ENCODE measurements around the gene BIRC7. TPM values are rescaled to one million over a fixed set of nuclear protein-coding genes. Genes with fewer than 3 reads are reported as not detected.

BIRC7 gene, protein sequence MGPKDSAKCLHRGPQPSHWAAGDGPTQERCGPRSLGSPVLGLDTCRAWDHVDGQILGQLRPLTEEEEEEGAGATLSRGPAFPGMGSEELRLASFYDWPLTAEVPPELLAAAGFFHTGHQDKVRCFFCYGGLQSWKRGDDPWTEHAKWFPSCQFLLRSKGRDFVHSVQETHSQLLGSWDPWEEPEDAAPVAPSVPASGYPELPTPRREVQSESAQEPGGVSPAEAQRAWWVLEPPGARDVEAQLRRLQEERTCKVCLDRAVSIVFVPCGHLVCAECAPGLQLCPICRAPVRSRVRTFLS
- not detected in 2 replicates for total RNA-seq

DNA sequence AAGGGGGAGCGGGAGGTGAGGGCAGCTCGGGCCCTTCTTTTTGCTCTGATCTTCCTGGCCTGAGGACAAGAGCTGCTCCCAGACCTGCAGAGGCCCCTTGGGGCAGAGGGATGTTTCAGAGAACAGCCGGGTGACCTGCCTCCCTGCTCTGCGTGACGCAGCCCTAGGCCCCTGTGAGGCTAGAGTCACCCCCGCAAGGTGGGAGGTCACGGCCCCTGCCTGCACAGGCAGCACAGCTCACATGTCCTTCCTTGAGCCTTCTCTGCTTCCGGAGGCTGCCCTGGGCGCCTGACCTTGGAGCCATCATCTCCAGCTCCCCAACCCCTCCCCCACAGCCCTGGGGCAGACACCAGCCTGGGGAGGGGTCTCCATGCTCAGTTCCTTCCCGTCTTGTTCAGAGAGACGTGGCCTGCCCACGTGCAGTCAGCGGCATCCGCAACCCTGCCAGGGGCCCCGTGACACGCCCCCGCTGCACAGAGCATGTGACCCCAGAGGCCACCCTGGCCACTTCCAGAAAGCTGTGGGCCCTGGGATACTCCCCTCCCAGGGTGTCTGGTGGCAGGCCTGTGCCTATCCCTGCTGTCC is at the start of gene BIRC7:
TSS of gene BIRC7 (plus strand) at position 507 of the 585 bp plus-strand sequence. CDS start 192 bp downstream, outside the sequence.
- intact Hi-C loops (cut with micrococcal nuclease): no loop called here

DNA sequence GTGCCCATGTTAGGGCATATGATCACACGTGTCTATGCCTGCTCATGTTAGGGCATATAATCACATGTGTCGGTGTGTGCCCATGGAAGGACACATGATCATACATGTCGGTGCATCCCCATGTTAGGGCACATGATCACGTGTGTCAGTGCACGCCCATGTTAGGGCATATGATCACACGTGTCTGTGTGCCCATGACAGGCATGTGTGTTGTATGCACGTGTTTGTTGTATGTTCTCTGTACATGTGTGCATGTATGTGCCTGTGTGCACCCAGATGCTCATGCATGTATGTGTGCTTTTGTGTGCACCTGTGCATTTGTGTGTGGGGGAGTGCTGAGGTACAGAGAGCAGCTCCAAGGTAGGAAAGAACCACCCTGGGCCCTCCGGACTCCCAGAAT is 49.6 kb upstream of the BIRC7 start:
- intact Hi-C loops (cut with micrococcal nuclease): no loop called here

DNA sequence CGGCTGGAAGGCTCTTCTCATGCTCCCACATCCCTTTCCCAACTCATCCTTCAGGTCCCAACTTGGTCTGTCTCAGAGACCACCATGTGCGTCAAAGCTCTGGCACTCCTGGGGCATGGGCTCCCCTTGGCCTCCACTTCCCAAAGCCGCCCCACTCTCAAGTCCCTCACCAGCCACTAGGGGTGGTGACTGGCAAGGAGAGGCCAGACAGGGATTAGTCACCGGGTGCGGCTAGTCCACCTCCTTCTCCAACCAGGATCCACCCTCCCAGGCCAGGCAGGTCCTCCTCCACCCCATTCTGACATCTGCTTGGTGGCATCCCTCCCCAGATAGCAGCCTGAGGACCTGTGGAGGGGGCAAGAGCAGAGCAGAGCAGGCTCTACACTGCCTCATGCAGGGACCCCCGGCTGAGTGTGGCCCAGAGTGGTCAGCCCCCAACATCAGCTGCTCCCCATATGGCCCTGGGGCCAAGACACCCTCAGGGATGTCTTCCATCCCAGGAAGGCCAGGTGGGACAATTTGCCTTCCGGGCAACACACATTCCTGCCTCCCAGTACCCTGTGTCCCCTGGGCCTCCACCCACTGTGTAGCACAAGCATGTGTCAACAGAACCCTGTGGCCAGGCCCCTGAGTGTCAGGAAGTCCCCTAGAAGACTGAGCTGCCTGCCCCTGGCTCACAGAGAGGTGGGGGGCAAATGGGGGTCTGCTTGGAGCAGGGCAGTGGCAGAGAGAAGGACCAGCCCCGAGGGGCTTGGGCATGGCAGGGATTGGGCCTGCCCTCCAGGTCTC is 49.0 kb upstream of the BIRC7 start:
- intact Hi-C loops (cut with micrococcal nuclease): no loop called here

DNA sequence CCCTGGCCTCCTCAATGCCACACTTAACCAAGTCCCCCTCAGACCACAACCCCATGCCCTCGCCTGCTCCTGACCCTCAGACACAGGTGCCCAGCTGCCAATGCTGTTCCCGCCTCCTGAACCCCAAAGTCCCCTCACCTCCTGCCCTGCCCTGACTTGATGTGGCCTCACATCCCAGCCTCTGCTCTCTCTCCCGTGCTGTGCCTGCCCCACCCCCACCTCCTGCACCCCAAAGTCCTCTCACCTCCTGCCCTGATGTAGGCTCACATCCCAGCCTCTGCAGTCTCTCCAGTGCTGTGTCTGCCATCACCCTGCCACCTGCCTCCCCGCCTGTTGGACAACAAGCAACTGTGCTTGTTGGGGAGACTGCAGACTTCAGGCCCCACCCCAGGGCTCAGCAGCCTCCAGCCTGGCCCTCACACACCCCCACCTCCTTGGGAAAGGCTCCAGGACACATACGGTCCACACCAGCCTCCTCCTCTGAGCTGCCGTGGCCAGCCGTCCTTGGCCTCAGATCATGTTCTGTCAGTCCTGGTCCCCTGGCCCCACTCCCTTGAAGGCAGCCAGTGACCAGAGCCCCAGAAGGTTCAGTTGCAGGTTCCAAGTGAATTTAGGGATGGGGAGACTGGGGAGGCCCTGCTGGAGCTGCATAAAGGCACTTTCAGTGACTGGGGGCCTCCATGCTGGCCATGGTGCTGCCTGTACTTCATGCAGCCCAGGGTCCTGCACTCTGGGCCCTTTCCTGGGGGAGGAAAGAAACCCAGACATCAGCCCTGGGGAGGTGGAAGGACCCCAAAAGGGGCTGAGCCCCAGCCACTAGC is 48.2 kb upstream of the BIRC7 start:
- intact Hi-C loops (cut with micrococcal nuclease): no loop called here

DNA sequence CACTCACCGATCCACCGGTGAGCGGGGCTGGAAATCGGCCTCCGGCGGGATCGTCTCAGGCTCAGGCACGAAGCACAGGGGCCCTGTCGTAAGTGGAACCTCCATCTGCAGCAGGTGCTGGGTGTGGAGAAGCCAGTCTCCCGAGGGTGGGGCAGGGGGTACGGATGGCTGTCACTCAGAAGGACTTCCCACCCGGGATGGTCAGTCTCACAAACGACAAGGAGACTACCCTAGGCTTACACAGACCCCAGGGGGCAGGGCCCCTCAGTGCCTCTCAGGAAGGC is 47.6 kb upstream of the BIRC7 start:
- intact Hi-C loops (cut with micrococcal nuclease): no loop called here

DNA sequence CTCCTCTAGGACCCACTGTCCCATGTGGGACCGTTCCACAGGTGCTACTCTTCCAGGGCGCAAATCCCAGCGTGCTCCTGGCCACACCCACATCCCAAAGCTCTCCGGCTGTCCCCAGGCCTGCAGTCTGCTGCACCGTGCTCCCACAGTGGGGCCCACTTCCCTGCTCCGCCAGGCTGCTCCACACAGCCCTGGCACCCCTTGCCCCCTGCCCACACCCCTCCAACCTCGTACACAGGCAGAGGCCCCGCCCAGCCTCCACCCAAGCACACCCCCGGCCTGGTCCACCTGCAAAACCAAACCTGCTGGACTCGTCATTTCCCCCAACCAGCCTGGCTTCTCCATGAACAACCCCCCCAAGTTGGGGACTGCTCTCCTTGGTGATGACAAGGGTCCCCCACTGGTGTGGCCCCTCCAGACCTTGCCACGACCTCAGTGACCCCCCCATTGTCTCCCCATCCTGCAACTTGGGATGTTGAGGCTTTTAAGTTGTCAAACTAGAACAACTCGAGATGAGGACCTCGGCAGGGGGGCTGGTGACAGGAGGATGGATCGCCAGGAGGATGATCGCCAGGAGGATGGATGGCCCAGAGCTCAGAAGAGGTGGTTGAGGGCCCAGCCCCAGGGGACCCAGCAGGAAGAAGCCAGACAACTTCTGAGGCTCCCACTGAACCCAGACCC is 46.9 kb upstream of the BIRC7 start:
- intact Hi-C loops (cut with micrococcal nuclease): no loop called here

DNA sequence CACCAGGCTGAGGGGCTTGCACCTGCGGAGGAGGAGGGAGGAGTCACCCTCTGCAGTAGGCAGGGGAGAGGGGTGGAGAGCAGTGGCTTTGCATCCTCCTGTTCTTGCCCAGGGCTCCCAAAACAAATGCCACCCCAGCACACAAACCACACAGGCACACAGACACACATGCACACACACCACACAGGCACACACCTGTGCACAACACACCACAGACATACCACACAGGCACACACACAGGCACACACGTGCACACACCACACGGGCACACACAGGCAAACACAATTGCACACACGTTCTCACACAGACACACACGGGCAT is 46.4 kb upstream of the BIRC7 start:
- intact Hi-C loops (cut with micrococcal nuclease): no loop called here

DNA sequence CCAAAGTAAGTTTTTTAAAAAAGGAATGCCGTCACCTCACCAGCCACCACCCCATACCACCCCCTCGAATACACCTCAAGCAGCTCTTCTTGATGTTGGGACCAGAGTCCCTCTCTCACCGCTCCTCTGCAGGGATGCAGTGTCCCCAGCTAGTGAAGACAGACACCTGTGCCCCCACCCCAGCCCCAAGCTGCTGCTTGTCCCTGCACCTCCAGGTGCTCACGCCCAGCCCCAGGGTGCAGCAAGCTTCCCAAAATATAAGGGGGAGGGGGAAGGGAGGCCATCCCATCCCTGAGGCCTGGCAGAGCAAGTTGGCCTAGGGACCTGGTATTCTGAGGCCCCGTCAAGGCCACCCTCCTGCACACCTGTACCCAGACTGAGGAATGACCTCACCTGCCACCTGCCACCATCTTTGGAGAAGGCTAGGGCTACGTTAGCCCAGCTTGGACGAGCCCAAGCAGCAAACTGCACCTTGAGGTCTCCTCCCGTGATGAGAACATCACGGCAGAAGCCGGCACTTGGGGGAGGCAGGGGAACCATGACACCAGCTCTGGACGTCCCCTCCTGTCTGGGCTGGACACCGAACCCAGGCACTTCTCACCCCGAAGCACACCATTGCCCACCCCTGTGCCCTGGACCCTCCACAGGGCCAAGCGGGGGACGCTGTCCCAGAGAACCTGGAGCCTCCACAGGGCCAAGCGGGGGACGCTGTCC is 45.7 kb upstream of the BIRC7 start:
- intact Hi-C loops (cut with micrococcal nuclease): no loop called here

DNA sequence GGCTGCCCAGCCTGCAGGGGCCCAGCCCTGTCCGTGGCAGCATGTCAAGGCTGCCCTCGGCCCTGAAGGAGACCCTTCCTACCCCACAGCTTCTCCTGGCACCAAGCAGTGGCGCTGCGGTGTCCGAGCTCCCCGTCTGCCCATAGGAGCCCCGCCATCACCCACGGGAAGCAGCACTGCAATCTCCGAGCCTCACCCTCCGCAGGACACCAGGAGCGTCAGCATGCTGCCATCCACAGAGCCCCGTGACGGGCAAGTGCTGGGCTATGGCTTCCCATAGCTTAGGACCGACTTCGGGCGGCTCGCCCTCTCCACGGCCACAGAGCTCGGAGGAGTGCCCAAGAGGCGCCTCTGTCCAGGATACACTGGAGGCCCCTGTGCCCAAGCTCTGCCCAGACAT is 44.9 kb upstream of the BIRC7 start:
- intact Hi-C loops (cut with micrococcal nuclease): no loop called here

DNA sequence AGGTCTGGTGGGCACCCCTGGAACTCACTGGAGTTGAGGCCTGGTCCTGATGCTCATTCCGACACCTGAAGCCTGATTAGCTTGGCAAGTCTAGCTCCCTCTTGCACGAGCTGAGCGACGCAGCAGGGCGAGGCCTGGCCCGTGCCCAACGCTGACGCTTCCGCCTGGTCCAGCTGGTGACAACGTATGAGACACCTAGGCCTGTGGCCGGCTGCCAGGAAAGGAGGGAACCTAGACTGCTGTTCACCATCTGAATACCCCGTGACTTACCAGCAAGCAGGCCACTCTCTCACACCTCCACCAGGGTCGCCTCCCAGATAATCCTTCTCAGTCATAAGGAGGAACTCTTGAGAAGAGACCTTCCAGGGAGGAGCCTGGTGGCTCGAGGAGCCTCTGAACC is 44.3 kb upstream of the BIRC7 start:
- intact Hi-C loops (cut with micrococcal nuclease): no loop called here

DNA sequence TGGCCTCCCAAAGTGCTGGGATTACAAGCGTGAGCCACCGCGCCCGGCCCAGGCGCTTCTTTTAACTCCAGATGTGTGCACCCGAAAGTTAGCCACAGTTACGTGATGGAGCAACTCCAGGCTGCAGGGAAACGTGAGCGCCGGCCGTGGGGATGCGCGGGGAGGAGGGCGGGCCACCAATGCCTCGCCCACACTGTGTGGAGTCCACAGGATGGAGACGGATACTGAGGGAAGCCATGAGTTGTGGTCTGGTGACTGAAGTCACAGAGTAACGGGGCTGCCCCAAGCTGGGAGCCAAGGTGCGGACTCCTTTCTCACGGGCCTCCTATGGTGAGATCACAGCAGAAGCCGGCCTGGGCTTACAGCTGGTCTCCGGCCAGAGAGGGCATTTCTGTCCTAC is 43.0 kb upstream of the BIRC7 start:
- intact Hi-C loops (cut with micrococcal nuclease): no loop called here

DNA sequence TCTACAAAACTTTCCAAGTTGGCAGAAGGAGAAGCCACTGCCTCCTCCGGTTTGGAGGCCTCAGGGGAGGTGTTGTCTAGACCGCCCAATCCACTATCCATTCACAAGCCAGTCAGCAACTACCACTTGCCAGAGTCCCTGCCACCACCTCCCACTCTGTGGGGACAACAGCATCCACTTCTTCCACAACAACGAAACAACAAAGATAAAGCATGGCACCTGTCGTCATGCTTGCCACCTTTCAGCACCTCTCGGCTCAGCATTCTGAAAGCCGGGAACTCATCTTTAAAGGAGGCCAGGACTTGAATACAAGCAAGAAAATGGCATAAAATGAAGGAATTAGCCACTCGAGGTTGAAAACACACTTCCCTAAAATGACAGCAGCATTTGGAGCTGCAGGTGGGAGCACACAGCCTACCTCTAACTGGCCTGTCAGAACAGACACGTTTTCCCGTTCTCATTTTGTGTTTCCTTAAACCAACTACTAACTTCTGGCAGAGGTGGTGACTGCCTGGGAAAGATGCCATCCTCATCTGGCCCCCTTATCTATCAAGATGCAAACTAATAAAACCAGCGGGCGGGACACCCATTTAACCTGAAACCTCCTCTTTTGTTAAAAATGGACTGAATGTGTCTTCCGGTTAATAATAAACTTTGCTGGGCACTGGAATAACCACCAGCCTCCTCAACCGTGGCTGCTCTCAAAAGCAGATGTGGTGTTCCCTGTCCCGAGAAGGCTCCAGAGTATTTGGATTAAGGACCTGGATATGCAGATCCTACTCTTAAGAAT is 41.5 kb upstream of the BIRC7 start:
- intact Hi-C loops (cut with micrococcal nuclease): no loop called here

DNA sequence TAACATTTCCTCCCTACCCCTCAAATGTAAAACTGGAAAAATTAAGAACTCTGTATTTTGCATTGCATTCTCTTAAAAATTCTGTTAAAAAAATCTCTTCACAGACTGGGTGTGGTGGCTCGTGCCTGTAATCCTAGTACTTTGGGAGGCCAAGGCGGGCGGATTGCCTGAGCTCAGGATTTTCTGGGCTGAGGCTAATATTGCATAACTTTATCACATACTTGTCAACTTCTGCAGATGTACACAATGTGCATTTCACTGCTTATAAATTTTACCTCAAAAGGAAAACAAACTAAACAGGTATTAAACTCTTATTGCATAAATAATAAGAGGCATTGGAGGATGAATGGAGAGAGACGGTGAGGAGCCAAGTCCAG is 40.9 kb upstream of the BIRC7 start:
- intact Hi-C loops (cut with micrococcal nuclease): no loop called here

DNA sequence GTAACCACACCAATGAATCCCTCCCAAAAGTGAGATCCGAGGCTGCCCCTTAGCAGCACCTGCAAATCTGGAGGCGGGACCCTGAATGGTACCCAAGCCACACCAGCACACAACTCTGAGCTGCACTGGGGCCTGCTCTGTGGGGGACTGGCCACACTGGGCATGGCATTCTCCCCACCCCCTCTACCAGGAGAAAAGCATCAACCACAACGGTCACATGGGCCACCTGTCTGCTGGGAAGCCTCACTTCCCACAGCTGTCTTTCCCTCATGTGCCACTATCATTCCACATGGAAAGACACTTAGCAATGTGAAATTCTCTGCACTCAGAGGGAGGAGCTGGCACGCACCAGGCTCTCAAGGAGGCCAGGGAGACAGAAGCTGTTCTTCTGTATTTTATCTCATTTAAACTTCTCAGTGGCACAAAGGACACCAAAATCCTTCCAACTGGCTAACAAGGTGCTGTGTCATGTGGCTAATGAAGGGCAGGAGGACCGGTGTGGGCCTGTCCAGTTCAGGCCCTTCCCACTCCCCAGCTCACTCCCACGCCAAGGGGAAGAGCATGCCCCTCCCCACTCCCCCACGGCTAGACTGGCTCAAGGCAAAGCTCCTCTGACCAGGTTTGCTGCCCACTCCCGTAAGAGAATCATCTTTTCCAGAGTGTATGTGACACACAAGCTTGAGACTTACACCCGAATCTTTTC is 38.8 kb upstream of the BIRC7 start:
- intact Hi-C loops (cut with micrococcal nuclease): no loop called here

DNA sequence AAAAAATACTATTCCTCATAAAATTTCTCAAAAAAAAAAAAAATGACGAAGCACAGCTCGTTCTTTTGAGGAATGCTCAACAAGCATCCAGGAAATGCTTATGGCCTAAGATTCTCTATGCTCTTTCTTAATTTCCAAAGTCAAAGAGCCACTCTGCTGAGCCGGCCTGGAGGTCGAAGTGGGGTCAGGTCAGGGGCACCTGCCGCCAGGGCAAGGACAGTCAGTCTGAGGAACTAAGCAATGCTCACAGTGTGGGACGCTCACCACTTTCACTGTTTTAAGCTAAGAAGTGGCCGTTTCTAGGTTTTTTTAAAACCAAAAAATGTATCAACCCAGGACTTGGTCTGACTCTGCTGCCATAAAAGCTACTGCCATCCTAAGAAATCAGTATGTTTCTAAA is 37.1 kb upstream of the BIRC7 start:
- intact Hi-C loops (cut with micrococcal nuclease): no loop called here

DNA sequence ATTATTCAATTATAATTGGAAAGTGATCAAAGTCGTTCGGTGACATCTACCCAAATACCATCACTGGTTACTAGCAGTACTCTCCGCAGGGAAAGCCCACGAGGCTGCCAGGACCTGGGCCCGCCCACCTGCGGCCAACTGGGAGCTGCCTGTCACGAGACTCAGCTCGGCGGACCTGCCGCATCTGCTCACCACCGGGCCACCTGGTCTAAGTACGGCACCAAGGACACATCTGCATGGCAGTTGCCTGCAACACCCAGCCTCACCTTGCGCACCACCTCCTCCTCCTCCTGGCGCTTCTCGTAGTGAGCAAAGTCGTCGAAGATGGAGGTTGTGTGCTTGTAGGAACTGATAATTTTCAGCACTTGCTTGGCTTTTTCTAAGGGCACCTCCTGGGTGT is 33.7 kb upstream of the BIRC7 start:
- intact Hi-C loops (cut with micrococcal nuclease): no loop called here

DNA sequence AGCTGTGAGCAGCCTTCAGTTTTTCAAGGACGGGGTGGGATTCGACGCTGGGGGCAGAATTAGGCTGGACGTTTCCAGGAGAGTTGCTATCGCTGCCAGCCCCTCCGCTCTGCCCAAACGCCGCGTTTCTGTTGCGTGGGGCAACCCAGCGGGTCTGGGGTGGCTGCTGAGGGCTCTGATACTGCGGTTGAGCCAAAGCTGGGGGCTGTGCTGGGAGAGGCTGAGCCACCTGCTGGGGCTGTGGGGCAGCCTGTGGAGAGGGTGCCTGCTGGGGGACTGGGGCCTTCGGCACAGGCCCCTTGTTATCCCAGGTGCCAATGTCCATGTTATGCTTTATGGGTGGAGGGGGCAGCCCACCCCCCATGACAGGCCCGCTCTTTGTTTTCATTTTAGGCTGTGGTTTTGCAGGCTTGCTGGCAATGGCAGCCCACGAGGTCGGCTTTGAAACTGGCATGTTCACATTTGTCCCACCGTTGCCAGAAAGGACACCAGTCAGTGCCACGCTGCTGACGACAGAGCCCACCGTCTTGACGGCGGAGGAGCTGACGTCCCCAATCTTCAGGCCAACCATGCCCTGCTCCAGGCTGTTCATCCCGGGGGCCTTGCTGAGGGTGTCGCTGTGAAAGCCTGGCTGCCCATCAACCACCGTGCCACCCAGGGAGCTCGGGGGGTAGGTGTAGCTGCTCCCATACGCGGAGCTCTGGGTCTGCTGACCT is 32.7 kb upstream of the BIRC7 start:
- intact Hi-C loops (cut with micrococcal nuclease): no loop called here

DNA sequence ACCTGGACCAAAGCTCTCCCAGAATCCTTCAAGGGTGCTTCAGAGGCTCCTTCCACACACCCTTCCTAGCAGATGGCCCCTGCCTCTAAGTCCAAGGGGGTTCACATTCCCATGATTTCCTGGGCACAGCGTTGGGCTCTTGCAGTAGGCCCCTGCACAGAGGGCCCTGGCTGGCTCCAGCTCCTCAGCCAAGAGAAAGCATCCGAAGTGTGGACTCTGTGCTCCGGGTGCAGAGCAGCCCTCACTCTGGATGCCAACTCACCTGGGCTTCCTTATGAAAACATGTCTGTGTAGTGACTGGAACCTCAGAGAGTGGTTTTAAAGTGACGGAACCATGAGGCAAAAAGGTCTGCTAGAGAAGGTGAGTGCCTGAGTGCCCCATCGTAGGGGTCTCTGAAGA is 31.3 kb upstream of the BIRC7 start:
- intact Hi-C loops (cut with micrococcal nuclease): no loop called here

DNA sequence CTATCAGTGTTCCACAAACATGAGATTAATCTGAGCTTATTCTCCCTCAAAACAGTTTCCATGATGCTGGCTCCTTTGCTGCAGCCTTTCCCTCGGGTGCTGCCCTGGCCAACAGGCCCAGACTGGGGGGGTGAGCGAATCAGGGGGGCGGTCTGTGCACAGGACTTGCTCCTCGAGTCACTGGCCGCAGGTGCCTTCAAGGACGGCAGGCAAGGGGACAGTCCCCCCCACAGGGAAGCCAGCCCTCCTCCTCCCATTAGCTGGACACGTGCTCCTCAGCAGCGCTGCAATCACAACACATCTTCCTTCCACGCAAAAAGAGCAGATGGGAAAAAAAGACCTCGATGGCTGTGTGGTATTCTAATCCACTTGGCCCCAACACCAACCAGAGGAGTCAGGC is 29.8 kb upstream of the BIRC7 start:
- intact Hi-C loops (cut with micrococcal nuclease): no loop called here

Data from T-helper 1 cell treated with Interleukin-12 subunit alpha and Interleukin-12 subunit beta and Interleukin-4 antibody, amounts not matched to agents 30 ng/mL and 1 ng/mL, for 36 hours (primary cell).